Neutrophil (primary cell): ENCODE data around the gene RAB8A.

Source experiments
- H3K27ac ChIP-seq: fragments of 200-600 bp; sonication (generic); 2 replicates; pipeline ENCODE4 v1.5.1; 2016; ENCODE audit warnings: mild to moderate bottlenecking, moderate library complexity
- H3K27me3 ChIP-seq: fragments of 200-600 bp; sonication (generic); 2 replicates; pipeline ENCODE4 v1.6.0; 2016; ENCODE audit warnings: mild to moderate bottlenecking
- H3K36me3 ChIP-seq: fragments of 200-600 bp; sonication (generic); 2 replicates; pipeline ENCODE4 v1.5.1; 2017
- H3K4me1 ChIP-seq, 2 experiments: fragments of 200-600 bp in 1 of 2; sonication (generic) in 1 of 2; 1 replicate in 1 of 2; 2 replicates in 1 of 2; pipeline versions ENCODE4 v1.5.1 to v1.6.1; 2013 to 2016; ENCODE audit warnings: low read depth in 1 of 2, low read length in 1 of 2, mild to moderate bottlenecking in 1 of 2, moderate library complexity in 1 of 2; ENCODE audit not compliant: control insufficient read depth in 1 of 2, insufficient read depth in 1 of 2
- H3K4me3 ChIP-seq, 2 experiments: fragments of 200-600 bp in 1 of 2; sonication (generic) in 1 of 2; 1 replicate in 1 of 2; 2 replicates in 1 of 2; pipeline ENCODE4 v1.5.1; 2013 to 2016; ENCODE audit warnings: low read depth in 1 of 2, low read length in 1 of 2, mild to moderate bottlenecking in 1 of 2, moderate library complexity in 1 of 2
- H3K9me3 ChIP-seq: fragments of 200-600 bp; sonication (generic); 2 replicates; pipeline ENCODE4 v1.5.1; 2016
- CTCF ChIP-seq: fragments of 200-600 bp; sonication (generic); IDR thresholded peaks from 2 replicates; pipeline ENCODE4 v1.5.1; 2016; ENCODE audit warnings: antibody characterized with exemption

The RAB8A gene

GRCh38 chr19:16087940-16088339, 23.7 kb upstream of the RAB8A start:
- no peak overlapping the region for H3K27ac ChIP-seq
- H3K9me3 ChIP-seq = no peaks in the 10 kb centered on the region
- H3K4me1 ChIP-seq = peaks cover 43% of the 10 kb centered on the region in 2 experiments
- peaks cover 91% of the 10 kb centered on the region for H3K36me3 ChIP-seq
- no peak for TF ChIP-seq CTCF
- H3K27me3 ChIP-seq = no peaks in the 10 kb centered on the region
- no peak overlapping the region for H3K4me3 ChIP-seq

- Histone ChIP-seq H3K27ac (peak overlapping the region; percentile 13), H3K4me3 (no peak overlapping the region), H3K36me3 (peaks cover 91% of the 10 kb centered on the region), H3K9me3 (no peaks in the 10 kb centered on the region), H3K4me1 (peaks cover 38% of the 10 kb centered on the region in 2 experiments), H3K27me3 (no peaks in the 10 kb centered on the region)
- TF ChIP-seq CTCF = no peak
Measured at GRCh38 chr19:16088351-16089009, 23.2 kb upstream of the RAB8A start.

GRCh38 chr19:16089010-16089846, 22.5 kb upstream of the RAB8A start:
- Histone ChIP-seq H3K36me3 (peaks cover 91% of the 10 kb centered on the region), H3K27me3 (no peaks in the 10 kb centered on the region), H3K9me3 (no peaks in the 10 kb centered on the region), H3K4me3 (no peak overlapping the region), H3K4me1 (peaks cover 30 to 32% of the 10 kb centered on the region in 2 experiments), H3K27ac (peak overlapping the region; percentile 13)
- no peak for TF ChIP-seq CTCF

GRCh38 chr19:16091546-16092475, 19.9 kb upstream of the RAB8A start:
- H3K27me3 ChIP-seq = no peaks in the 10 kb centered on the region
- H3K9me3 ChIP-seq = no peaks in the 10 kb centered on the region
- TF ChIP-seq CTCF = no peak
- H3K4me1 ChIP-seq = peaks cover 5 to 6% of the 10 kb centered on the region in 2 experiments
- H3K36me3 ChIP-seq = peaks cover 98% of the 10 kb centered on the region
- no peak overlapping the region for H3K27ac ChIP-seq
- no peak overlapping the region for H3K4me3 ChIP-seq

GRCh38 chr19:16094360-16095070, 17.2 kb upstream of the RAB8A start:
- Histone ChIP-seq H3K4me3 (no peak overlapping the region), H3K9me3 (no peaks in the 10 kb centered on the region), H3K27me3 (no peaks in the 10 kb centered on the region), H3K4me1 (no peaks in the 10 kb centered on the region), H3K36me3 (peaks cover 85% of the 10 kb centered on the region), H3K27ac (no peak overlapping the region)
- no peak for TF ChIP-seq CTCF
